ENCODE data around the gene PDCD2L. TPM values are rescaled to one million over a fixed set of nuclear protein-coding genes. Genes with fewer than 3 reads are reported as not detected.
"Not testable (repeated sequence)": the region's sequence is repeated elsewhere in the genome, so short reads cannot be mapped to it uniquely, and the experiment has no call there.

PDCD2L gene
- total RNA-seq: 15.9 and 20.4 TPM in 2 replicates

DNA sequence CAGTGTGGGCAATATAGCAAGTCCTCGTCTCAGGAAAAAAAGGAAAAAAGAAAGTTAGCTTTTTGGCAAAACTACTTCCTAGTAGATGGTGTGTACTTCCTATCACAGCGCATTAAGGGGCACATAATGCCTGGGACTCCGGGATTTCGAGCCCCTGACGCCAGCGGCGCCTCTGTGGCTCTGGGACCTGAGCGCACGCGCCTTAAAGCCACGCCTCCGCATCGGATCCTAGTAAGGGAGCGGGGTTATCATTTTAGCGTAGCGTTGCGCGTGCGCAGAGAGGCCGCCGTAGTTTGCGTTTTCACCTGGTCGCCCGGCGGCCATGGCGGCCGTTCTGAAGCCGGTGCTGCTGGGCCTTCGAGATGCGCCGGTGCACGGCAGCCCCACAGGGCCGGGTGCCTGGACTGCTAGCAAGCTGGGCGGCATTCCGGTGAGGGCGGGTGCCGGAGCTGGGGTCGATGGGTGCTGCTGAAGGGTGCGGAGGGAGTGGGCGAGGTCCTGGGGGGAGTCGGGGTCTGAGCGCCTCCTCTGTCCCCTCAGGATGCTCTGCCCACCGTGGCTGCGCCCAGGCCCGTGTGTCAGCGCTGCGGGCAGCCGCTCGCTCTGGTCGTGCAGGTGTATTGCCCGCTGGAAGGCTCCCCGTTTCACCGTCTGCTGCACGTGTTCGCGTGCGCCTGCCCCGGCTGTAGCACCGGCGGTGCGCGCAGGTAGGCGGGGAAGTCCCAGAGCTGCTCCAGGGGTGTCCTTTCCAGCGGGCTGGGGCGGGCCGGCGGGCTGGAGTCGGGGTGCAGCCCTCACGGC is at the start of gene PDCD2L:
TSS of gene PDCD2L (plus strand) at position 291 of the 801 bp plus-strand sequence. CDS start at position 323, 32 bp downstream.
- DNase-seq: peak; percentile 95

DNA sequence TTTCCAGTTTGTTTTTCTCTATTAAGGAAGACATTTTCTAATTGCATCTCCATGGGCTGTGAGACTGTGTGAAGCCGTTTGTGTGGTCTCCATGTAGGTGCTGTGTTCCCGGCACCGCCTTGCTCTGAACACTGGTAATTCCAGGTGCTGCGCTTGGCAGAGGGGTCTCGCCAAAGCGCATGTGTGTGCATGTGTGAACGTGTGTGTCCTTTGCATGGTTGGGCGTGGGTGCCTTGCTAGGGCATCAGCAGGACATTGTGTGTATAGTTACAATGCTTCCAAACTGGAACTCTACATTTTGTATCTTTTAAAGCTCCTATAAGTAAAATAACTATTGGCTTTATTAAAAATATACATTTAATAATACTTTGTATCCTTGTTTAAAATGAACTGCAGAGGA is 49.0 kb upstream of the PDCD2L start:
- DNase-seq: no peak

GRCh38 chr19:34356875-34357274 is 47.3 kb upstream of the PDCD2L start:
- DNase-seq: no peak

DNA sequence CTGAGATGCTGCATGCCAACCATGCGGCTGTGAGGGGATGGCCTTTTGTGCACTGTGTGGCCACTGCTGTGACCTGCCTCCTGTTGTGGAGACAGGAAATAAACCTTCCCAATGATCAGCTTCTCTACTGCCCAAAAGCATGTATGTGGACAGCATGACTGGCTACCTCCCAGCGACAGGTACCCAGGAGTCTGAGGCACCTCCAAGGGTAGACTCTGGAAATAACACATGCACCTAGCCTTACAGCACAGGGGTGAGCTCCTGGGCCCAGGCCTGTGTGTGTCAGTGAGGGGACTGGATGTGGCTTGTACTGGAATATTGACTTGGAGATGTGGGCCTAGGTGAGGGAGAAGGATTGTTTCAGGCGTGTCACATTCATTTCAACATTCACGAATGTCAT is 46.8 kb upstream of the PDCD2L start:
- DNase-seq: no peak

GRCh38 chr19:34359140-34359953 is 44.9 kb upstream of the PDCD2L start:
- peak; percentile 99 for DNase-seq

DNA sequence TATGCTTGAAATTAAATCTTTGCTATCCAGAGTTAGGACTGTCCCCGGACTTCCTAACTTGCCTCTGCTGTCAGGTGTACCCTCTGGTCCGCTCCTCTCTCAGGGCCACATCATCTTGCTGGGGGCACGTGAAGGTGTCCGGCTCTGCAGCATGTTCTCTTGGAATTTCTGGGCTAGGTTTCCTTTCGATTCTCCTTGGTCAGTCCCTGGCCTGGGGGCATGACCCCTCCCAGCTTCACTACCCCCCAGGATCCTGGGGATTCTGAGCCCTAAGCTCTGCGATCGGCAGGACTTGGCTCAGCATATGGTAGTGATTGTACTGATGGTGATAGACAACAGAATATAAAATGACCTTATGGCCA is 44.3 kb upstream of the PDCD2L start:
- DNase-seq: no peak

DNA sequence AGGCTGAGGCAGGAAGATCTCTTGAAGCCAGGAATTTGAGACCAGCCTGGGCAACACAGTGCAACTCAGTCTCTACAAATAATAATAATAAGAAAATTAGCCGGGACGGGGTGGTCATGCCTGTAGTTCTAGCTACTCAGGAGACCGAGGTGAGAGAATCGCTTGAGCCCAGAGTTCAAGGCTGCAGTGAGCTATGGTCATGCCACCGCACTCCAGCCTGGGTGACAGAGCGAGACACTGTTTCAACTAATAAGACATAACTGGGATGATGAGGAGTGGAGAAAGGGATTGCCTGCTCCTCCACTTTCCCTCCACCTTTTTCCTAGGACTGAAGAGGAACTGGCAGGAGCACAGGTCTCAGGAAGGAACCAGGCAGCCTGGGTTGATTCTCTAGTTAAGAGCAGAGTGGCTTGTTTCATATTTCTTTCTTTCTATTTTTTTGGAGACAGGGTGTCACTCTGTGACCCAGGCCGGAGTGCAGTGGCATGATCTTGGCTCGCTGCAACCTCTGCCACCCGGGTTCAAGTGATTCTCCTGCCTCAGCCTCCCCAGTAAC is 43.8 kb upstream of the PDCD2L start:
- no peak for DNase-seq

DNA sequence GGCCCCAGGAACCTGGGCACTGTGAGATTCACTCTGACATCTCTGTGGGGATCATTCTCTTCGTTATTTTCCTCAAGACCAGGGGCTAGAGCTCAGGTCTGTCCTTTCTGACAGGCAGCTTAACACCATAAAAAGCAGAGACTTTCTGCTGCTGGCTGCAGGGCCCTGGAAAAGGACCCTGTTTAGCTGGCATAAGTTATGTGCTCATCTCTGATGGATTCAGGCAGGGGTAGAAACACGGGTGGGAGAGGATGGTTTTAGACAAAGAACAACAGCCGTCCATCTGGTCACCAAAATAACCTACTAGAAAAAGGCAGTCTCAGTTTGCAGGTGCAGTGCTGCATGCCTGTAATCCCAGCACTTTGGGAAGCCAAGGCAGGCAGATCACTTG is 41.5 kb upstream of the PDCD2L start:
- no peak for DNase-seq

DNA sequence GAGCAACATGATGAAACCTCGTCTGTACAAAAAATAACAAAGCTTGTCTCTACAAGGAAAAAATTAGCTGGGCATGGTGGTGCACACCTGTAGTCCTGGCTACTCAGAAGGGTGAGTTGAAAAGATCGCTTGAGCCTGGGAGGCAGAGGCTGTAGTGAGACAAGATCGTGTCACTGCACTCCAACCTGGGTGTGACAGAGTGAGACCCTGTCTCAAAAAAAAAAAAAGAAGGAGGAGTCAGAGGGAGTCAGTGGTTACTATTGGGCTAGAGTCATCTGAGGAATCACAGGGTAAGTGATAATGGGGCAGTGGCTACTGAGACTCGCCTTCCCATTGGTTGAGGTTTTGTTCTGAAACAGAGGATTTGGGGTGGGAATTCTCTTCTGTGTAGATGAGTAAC is 41.1 kb upstream of the PDCD2L start:
- no peak for DNase-seq

- DNase-seq: no peak
These were observed 40.3 kb upstream of the PDCD2L start for GRCh38 chr19:34363930-34364329.

DNA sequence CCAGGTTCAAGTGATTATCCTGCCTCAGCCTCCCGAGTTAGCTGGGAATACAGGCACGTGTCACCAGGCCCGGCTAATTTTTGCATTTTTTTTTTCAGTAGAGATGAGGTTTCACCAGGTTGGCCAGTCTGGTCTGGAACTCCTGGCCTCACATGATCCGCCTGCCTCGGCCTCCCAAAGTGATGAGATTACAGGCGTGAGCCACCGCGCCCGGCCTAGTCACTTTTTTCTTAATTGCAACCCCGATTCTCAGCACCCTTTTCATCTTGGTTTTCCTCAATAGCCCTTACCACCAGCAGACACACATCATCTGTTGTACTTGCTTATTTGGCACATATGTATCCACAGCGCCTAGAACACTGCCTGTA is 39.8 kb upstream of the PDCD2L start:
- DNase-seq: no peak

GRCh38 chr19:34364830-34365462 is 39.3 kb upstream of the PDCD2L start, which contains the start of gene GPI:
Gene GPI, plus strand, starts transcription at chr19:34365196. Its CDS starts 71 bp downstream, at chr19:34365267.
- peak; percentile 57 for DNase-seq

- DNase-seq: peak; percentile 54
These were observed 38.5 kb upstream of the PDCD2L start for GRCh38 chr19:34365463-34366401.

GRCh38 chr19:34366738-34367623 is 37.2 kb upstream of the PDCD2L start:
- no peak for DNase-seq

DNA sequence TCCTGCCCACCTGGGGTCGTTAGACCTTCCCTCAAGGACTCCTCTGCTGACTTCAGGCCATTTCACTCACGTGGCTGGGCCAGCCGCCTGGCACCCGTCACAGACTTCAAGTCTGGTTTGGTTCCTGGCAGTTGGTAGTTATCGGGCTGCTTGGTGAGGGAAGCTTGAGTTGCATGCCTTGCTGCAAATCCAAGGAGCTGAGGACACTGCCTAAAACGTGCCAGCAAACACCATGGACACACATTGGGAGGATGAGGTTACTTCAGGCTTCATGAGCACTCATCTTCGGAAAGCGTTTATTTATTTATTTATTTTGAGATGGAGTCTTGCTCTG is 36.6 kb upstream of the PDCD2L start:
- DNase-seq: no peak

DNA sequence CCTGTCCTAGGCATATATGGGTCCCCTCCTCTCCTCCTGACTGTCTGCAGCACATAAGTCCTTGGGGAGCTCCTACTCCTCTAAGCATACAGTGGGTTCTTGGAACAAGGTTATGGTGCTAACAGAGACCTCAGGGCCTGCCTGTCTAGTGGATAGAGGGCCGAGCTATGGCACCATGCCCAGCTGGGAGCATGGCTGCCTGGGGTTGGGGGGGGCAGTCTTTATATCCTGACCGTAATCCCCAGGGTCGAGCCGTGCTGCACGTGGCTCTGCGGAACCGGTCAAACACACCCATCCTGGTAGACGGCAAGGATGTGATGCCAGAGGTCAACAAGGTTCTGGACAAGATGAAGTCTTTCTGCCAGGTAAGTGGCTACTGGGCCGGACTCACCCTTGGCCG is 35.9 kb upstream of the PDCD2L start:
- DNase-seq: no peak

GRCh38 chr19:34369166-34369565 is 35.0 kb upstream of the PDCD2L start:
- not testable (repeated sequence) for DNase-seq

GRCh38 chr19:34370117-34370516 is 34.1 kb upstream of the PDCD2L start:
- DNase-seq: no peak

- no peak for DNase-seq
These were observed 33.2 kb upstream of the PDCD2L start for GRCh38 chr19:34370983-34371382.

DNA sequence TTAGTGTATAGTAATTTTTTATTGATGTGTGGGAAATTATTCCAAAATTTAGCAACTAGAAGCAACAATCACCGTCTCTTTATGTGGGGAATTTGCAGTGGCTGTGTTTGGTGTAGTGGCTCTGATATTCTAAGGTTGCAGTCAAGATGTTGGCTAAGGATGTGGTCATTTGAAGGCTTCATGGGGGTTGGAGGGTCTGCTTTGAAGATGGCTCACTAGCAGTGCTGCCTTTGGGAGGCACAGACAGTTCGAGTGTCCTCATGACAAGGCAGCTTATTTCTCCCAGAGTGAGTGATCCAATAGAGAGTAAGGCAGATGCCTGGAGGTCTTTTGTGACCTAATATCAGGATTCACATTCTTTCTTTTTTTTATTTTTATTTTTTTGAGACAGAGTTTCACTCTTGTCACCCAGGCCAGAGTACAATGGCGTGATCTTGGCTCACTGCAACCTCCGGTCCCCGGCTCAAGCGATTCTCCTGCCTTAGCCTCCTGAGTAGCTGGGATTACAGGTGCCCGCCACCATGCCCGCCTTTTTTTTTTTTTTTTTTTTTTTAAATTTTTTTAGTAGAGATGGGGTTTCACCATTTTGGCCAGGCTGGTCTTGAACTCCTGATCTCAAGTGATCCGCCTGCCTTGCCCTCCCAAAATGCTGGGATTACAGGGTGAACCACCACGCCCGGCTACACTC is 30.5 kb upstream of the PDCD2L start:
- no peak for DNase-seq
